Esophagus squamous epithelium (tissue), 5 donors: Measurements from ENCODE around the gene CLSTN1. TPM values are rescaled to one million over a fixed set of nuclear protein-coding genes. Genes with fewer than 3 reads are reported as not detected.
"Not testable (repeated sequence)": the region's sequence is repeated elsewhere in the genome, so short reads cannot be mapped to it uniquely, and the experiment has no call there.

ENCODE experiments used
- DNase-seq: peaks from one replicate; lab custom pipeline; 2025; lab: John Stamatoyannopoulos, UW
- H3K27ac ChIP-seq, 4 donors: fragments of 200-600 bp; sonication (generic); one replicate each; pipeline ENCODE4 v1.5.1; 2016 to 2019; ENCODE audit warnings: mild to moderate bottlenecking in 1 of 4
- H3K27me3 ChIP-seq, 4 donors: fragments of 200-600 bp; sonication (generic); 1 replicate in 3 of 4; 2 replicates in 1 of 4; pipeline versions ENCODE4 v1.5.1 to v1.6.0; 2017 to 2021; ENCODE audit warnings: antibody characterized with exemption in 1 of 4
- H3K36me3 ChIP-seq, 3 donors: fragments of 200-600 bp; sonication (generic); one replicate each; pipeline ENCODE4 v1.5.1; 2016 to 2019
- H3K4me1 ChIP-seq, 3 donors: fragments of 200-600 bp; sonication (generic); one replicate each; pipeline ENCODE4 v1.5.1; 2017 to 2019
- H3K4me3 ChIP-seq, 4 donors: fragments of 200-600 bp; sonication (generic); 1 replicate in 3 of 4; 2 replicates in 1 of 4; pipeline ENCODE4 v1.5.1; 2016 to 2019; ENCODE audit warnings: mild to moderate bottlenecking in 2 of 4, moderate library complexity in 1 of 4
- H3K9me3 ChIP-seq, 3 donors: fragments of 200-600 bp; sonication (generic); one replicate each; pipeline ENCODE4 v1.5.1; 2016 to 2019
- CTCF ChIP-seq, 6 experiments: fragments of 450-650 bp in 4 of 6; fragments of 200-600 bp in 2 of 6; sonication (generic) in 2 of 6; IDR thresholded peaks; one replicate each; pipeline ENCODE4 v1.5.1; 2016 to 2019; ENCODE audit warnings: antibody characterized with exemption in 6 of 6, mild to moderate bottlenecking in 4 of 6, moderate library complexity in 4 of 6
- POLR2A ChIP-seq, 4 donors: fragments of 450-650 bp; IDR thresholded peaks; one replicate each; pipeline ENCODE4 v1.6.1; 2017; ENCODE audit warnings: antibody characterized with exemption in 4 of 4, mild to moderate bottlenecking in 4 of 4, moderate library complexity in 3 of 4
- WGBS, 2 donors: methylation state at CpG; one replicate each; pipeline ENCODE4 v1.1.5; 2018; 5-methylcytosine and 5-hydroxymethylcytosine counted together
- intact Hi-C: fragments of 100-400 bp; cut with DNase I; formaldehyde crosslinking; loops from one replicate; pipeline ENCODE4 v1.15.0; 2022
- total RNA-seq, 4 donors: library from RNA; depleted of rRNA; stranded (reverse); fragments of >200 nt; gene quantifications; one replicate each; pipeline ENCODE4 v1.1.0, GENCODE V29; 2016
- donor health status: DM: yes; HTN: yes; CAD: no.

The CLSTN1 gene
- total RNA-seq, 4 donors from 2014 or later = 57.3 to 68.4 (median 65.3) TPM

- no peak for DNase-seq
- Histone ChIP-seq H3K27me3 (no peaks in the 10 kb centered on the region), H3K27ac (no peak overlapping the region), H3K9me3 (no peaks in the 10 kb centered on the region), H3K4me3 (no peak overlapping the region), H3K36me3 (no peaks in the 10 kb centered on the region), H3K4me1 (peaks cover 0 to 42% (median 4%) of the 10 kb centered on the region in 3 donors)
- 48 to 84% methylated on average over 10 to 14 of the region's 14 CpGs for WGBS, 2 donors
- intact Hi-C loops = no loop called here
- TF ChIP-seq CTCF (IDR thresholded peaks at IDR 0.05) = peak in 2 of 6 experiments; percentile 7 to 39
- TF ChIP-seq POLR2A (IDR thresholded peaks at IDR 0.05) = no peak
Measured at GRCh38 chr1:9792156-9793042, 31.4 kb downstream of the CLSTN1 start.

- 89 to 90% methylated on average over 3 to 4 of the region's 4 CpGs for WGBS, 2 donors
- H3K27ac ChIP-seq, H3K9me3 ChIP-seq, H3K36me3 ChIP-seq, DNase-seq, H3K27me3 ChIP-seq, H3K4me3 ChIP-seq: not testable (repeated sequence)
- peaks cover 0 to 34% (median 0%) of the 10 kb centered on the region in 3 donors for H3K4me1 ChIP-seq
- intact Hi-C loops = loop anchor here (5.0 kb wide), 1 partner anchor 78 kb away; no protein-coding TSS in a partner anchor
Measured at GRCh38 chr1:9789700-9790099, 34.1 kb downstream of the CLSTN1 start.

GRCh38 chr1:9787702-9788101 is 36.1 kb downstream of the CLSTN1 start:
- no peak for TF ChIP-seq CTCF (IDR thresholded peaks at IDR 0.05)
- no peak for TF ChIP-seq POLR2A (IDR thresholded peaks at IDR 0.05)

GRCh38 chr1:9785406-9785805 is 38.4 kb downstream of the CLSTN1 start:
- H3K36me3 ChIP-seq = no peaks in the 10 kb centered on the region
- H3K4me3 ChIP-seq = no peak overlapping the region
- peaks cover 0 to 35% (median 0%) of the 10 kb centered on the region in 3 donors for H3K4me1 ChIP-seq
- no peaks in the 10 kb centered on the region for H3K9me3 ChIP-seq
- no peak overlapping the region for H3K27ac ChIP-seq
- DNase-seq = no peak
- H3K27me3 ChIP-seq = no peaks in the 10 kb centered on the region
- intact Hi-C loops = loop anchor here (5.0 kb wide), 1 partner anchor 82 kb away; no protein-coding TSS in a partner anchor
- TF ChIP-seq POLR2A (IDR thresholded peaks at IDR 0.05) (no peak), CTCF (IDR thresholded peaks at IDR 0.05) (no peak)
- WGBS, 2 donors = 28 to 40% methylated on average over 6 of the region's 6 CpGs

More at GRCh38 chr1:9787702-9788101, 36.1 kb downstream of the CLSTN1 start:
- H3K4me1 ChIP-seq = peaks cover 0 to 25% (median 0%) of the 10 kb centered on the region in 3 donors
- no peak overlapping the region for H3K4me3 ChIP-seq
- H3K9me3 ChIP-seq = no peaks in the 10 kb centered on the region
- WGBS, 2 donors = 55 to 81% methylated on average over 3 to 8 of the region's 8 CpGs
- intact Hi-C loops = loop anchor here (5.0 kb wide), 1 partner anchor 80 kb away; no protein-coding TSS in a partner anchor
- H3K36me3 ChIP-seq = no peaks in the 10 kb centered on the region
- no peaks in the 10 kb centered on the region for H3K27me3 ChIP-seq
- no peak overlapping the region for H3K27ac ChIP-seq
- no peak for DNase-seq

GRCh38 chr1:9784508-9785133 is 39.1 kb downstream of the CLSTN1 start:
- DNase-seq = no peak
- no peak for TF ChIP-seq POLR2A (IDR thresholded peaks at IDR 0.05)
- peak; percentile 42 to 90 (median 84) for TF ChIP-seq CTCF (IDR thresholded peaks at IDR 0.05)
- WGBS, 2 donors = 23 to 35% methylated on average over 3 of the region's 3 CpGs

More at GRCh38 chr1:9784508-9785133, 39.1 kb downstream of the CLSTN1 start:
- H3K4me3 ChIP-seq = no peak overlapping the region
- intact Hi-C loops = loop anchor here (5.0 kb wide), 1 partner anchor 83 kb away; no protein-coding TSS in a partner anchor
- H3K9me3 ChIP-seq = no peaks in the 10 kb centered on the region
- no peak overlapping the region for H3K27ac ChIP-seq
- H3K27me3 ChIP-seq = no peaks in the 10 kb centered on the region
- H3K4me1 ChIP-seq = peaks cover 0 to 35% (median 0%) of the 10 kb centered on the region in 3 donors
- H3K36me3 ChIP-seq = no peaks in the 10 kb centered on the region
